Endodermal cell (in vitro differentiated cells): Measurements from ENCODE around the gene MFSD2A. TPM values are rescaled to one million over a fixed set of nuclear protein-coding genes. Genes with fewer than 3 reads are reported as not detected.
A peak's percentile ranks its signal among the peaks of the same experiment; 100 is the strongest.

ENCODE experiments used
- DNase-seq: peaks from one replicate; pipeline ENCODE4 v3.0.0-alpha.2; 2017
- H3K27ac ChIP-seq: 2 replicates; pipeline ENCODE4 v1.5.1; 2013; ENCODE audit warnings: mild to moderate bottlenecking, low read depth, low read length, moderate library complexity
- H3K27me3 ChIP-seq: 2 replicates; pipeline ENCODE4 v1.6.1; 2013; ENCODE audit warnings: mild to moderate bottlenecking, low read length, moderate library complexity; ENCODE audit not compliant: insufficient read depth, control insufficient read depth, poor library complexity, severe bottlenecking
- H3K36me3 ChIP-seq: 2 replicates; pipeline ENCODE4 v1.7.0; 2013; ENCODE audit warnings: mild to moderate bottlenecking, low read length, moderate library complexity; ENCODE audit not compliant: control insufficient read depth, insufficient read depth
- H3K4me1 ChIP-seq: one replicate; pipeline ENCODE4 v1.7.0; 2013; ENCODE audit warnings: low read length; ENCODE audit not compliant: control insufficient read depth, insufficient read depth
- H3K4me3 ChIP-seq: 2 replicates; pipeline ENCODE4 v1.5.1; 2013; ENCODE audit warnings: mild to moderate bottlenecking, low read length, moderate library complexity
- H3K9ac ChIP-seq: 2 replicates; pipeline ENCODE4 v1.6.1; 2013; ENCODE audit warnings: mild to moderate bottlenecking, low read length, moderate library complexity; ENCODE audit not compliant: poor library complexity, severe bottlenecking; ENCODE audit errors: extremely low read depth
- H3K9me3 ChIP-seq: 2 replicates; pipeline ENCODE4 v1.6.1; 2013; ENCODE audit warnings: mild to moderate bottlenecking, low read length, moderate library complexity; ENCODE audit not compliant: control insufficient read depth
- H3K27ac Mint-ChIP-seq: 2 replicates; pipeline ENCODE4 v1.8.0; 2020; ENCODE audit warnings: mixed read lengths
- H3K27me3 Mint-ChIP-seq: 2 replicates; pipeline ENCODE4 v1.8.0; 2021; ENCODE audit warnings: mild to moderate bottlenecking, mixed read lengths; ENCODE audit not compliant: insufficient read depth
- H3K36me3 Mint-ChIP-seq: 2 replicates; pipeline ENCODE4 v1.8.0; 2020; ENCODE audit warnings: low read depth, mixed read lengths
- H3K4me1 Mint-ChIP-seq: 2 replicates; pipeline ENCODE4 v1.8.0; 2020; ENCODE audit warnings: mixed read lengths
- H3K4me3 Mint-ChIP-seq: 2 replicates; pipeline ENCODE4 v1.8.0; 2020; ENCODE audit warnings: mild to moderate bottlenecking, moderate library complexity, mixed read lengths
- H3K9me3 Mint-ChIP-seq: 2 replicates; pipeline ENCODE4 v1.8.0; 2020; ENCODE audit warnings: mild to moderate bottlenecking, mixed read lengths
- CTCF ChIP-seq: fragments of 200-600 bp; sonication (generic); conservative IDR thresholded peaks from 2 replicates; pipeline ENCODE4 v1.5.0; 2021; ENCODE audit warnings: antibody characterized with exemption, mild to moderate bottlenecking
- WGBS, 2 experiments: methylation state at CpG; one replicate each; pipeline versions ENCODE4 v1.1.5 to v1.1.7; 2013; ENCODE audit warnings: missing lambda C conversion rate in 2 of 2, mixed read lengths in 1 of 2; ENCODE audit not compliant: insufficient coverage in 1 of 2, insufficient read length in 1 of 2; 5-methylcytosine and 5-hydroxymethylcytosine counted together
- total RNA-seq, 2 donors: library from RNA; stranded (reverse); fragmentation: NEBNext Ultra II Directional in 1 of 2; extraction: Animal tissue kit (Norgen Biotek cat#: 25700) in 1 of 2; gene quantifications; 2 replicates in 1 of 2; 3 replicates in 1 of 2; pipeline ENCODE4 v1.2.1, GENCODE V29; 2021

MFSD2A gene
- total RNA-seq, 2 donors from 2014 or later = 6.3 to 8.5 TPM

- H3K27ac ChIP-seq = no peak overlapping the region
- Mint-ChIP-seq H3K4me1 (peaks cover 39% of the 10 kb centered on the region), H3K36me3 (no peaks in the 10 kb centered on the region), H3K27ac (peak overlapping the region; percentile 77), H3K27me3 (peaks cover 3% of the 10 kb centered on the region), H3K9me3 (no peaks in the 10 kb centered on the region), H3K4me3 (no peak overlapping the region)
- H3K4me1 ChIP-seq = peaks cover 16% of the 10 kb centered on the region
- H3K27me3 ChIP-seq = no peaks in the 10 kb centered on the region
- no peak for DNase-seq
- no peak for TF ChIP-seq CTCF
- no peak overlapping the region for H3K4me3 ChIP-seq
- H3K36me3 ChIP-seq = no peaks in the 10 kb centered on the region
- no peak overlapping the region for H3K9ac ChIP-seq
- H3K9me3 ChIP-seq = no peaks in the 10 kb centered on the region
- 80 to 90% methylated on average over 1 to 2 of the region's 2 CpGs for WGBS, 2 experiments
Measured at GRCh38 chr1:39925721-39926342, 29.1 kb upstream of the MFSD2A start.

GRCh38 chr1:39926343-39926793, 28.6 kb upstream of the MFSD2A start:
- no peak overlapping the region for H3K4me3 ChIP-seq
- WGBS, 2 experiments = 62 to 84% methylated on average over 4 to 6 of the region's 6 CpGs

GRCh38 chr1:39926820-39927219, 28.1 kb upstream of the MFSD2A start:
- H3K36me3 ChIP-seq = no peaks in the 10 kb centered on the region
- no peaks in the 10 kb centered on the region for H3K9me3 ChIP-seq
- Mint-ChIP-seq H3K4me1 (peaks cover 34% of the 10 kb centered on the region), H3K36me3 (no peaks in the 10 kb centered on the region), H3K9me3 (no peaks in the 10 kb centered on the region), H3K27ac (peak overlapping the region; percentile 77), H3K4me3 (no peak overlapping the region), H3K27me3 (peaks cover 3% of the 10 kb centered on the region)
- no peak overlapping the region for H3K4me3 ChIP-seq
- no peak overlapping the region for H3K9ac ChIP-seq
- DNase-seq = no peak
- H3K27ac ChIP-seq = no peak overlapping the region
- no peak for TF ChIP-seq CTCF
- peaks cover 15% of the 10 kb centered on the region for H3K4me1 ChIP-seq
- no peaks in the 10 kb centered on the region for H3K27me3 ChIP-seq
- WGBS, 2 experiments = 81 to 100% methylated on average over 2 to 6 of the region's 6 CpGs

More at GRCh38 chr1:39926343-39926793, 28.6 kb upstream of the MFSD2A start:
- Histone ChIP-seq H3K4me1 (peaks cover 16% of the 10 kb centered on the region), H3K9me3 (no peaks in the 10 kb centered on the region), H3K9ac (no peak overlapping the region), H3K27ac (no peak overlapping the region), H3K27me3 (no peaks in the 10 kb centered on the region), H3K36me3 (no peaks in the 10 kb centered on the region)
- Mint-ChIP-seq H3K4me1 (peaks cover 39% of the 10 kb centered on the region), H3K36me3 (no peaks in the 10 kb centered on the region), H3K4me3 (no peak overlapping the region), H3K27ac (peak overlapping the region; percentile 77), H3K27me3 (peaks cover 3% of the 10 kb centered on the region), H3K9me3 (no peaks in the 10 kb centered on the region)
- TF ChIP-seq CTCF = no peak
- peak; percentile 81 for DNase-seq
